NCI-H146 treated with DMSO at 0.1 percent for 48 hours (cell line): Measurements from ENCODE around the gene MBNL1.

ENCODE experiments used
- DNase-seq: peaks from one replicate; lab custom pipeline; 2025; ENCODE audit not compliant: unreplicated experiment; lab: John Stamatoyannopoulos, UW

MBNL1 gene

GRCh38 chr3:152470095-152470494 is 201.4 kb downstream of the MBNL1 start:
- no peak for DNase-seq

- no peak for DNase-seq
These were observed 202.2 kb downstream of the MBNL1 start for GRCh38 chr3:152470893-152471292.

GRCh38 chr3:152471814-152472671 is 203.3 kb downstream of the MBNL1 start:
- peak; percentile 27 for DNase-seq

- DNase-seq: no peak
These were observed 203.9 kb downstream of the MBNL1 start for GRCh38 chr3:152472672-152472954.

- DNase-seq: peak; percentile 5
These were observed 205.9 kb downstream of the MBNL1 start for GRCh38 chr3:152474585-152474984.

GRCh38 chr3:152477422-152477821 is 208.7 kb downstream of the MBNL1 start:
- DNase-seq: no peak

GRCh38 chr3:152480282-152480953 is 211.7 kb downstream of the MBNL1 start:
- DNase-seq: no peak

GRCh38 chr3:152486364-152486763 is 217.6 kb downstream of the MBNL1 start:
- DNase-seq: no peak

GRCh38 chr3:152488449-152488848 is 219.7 kb downstream of the MBNL1 start:
- no peak for DNase-seq

GRCh38 chr3:152491922-152492321 is 223.2 kb downstream of the MBNL1 start:
- DNase-seq: no peak

- no peak for DNase-seq
These were observed 227.6 kb downstream of the MBNL1 start for GRCh38 chr3:152496286-152496685.

GRCh38 chr3:152496716-152497115 is 228.0 kb downstream of the MBNL1 start:
- no peak for DNase-seq

GRCh38 chr3:152497457-152497856 is 228.7 kb downstream of the MBNL1 start:
- no peak for DNase-seq

GRCh38 chr3:152497890-152498289 is 229.2 kb downstream of the MBNL1 start:
- no peak for DNase-seq

GRCh38 chr3:152499791-152500385 is 231.2 kb downstream of the MBNL1 start:
- no peak for DNase-seq

GRCh38 chr3:152505926-152506325 is 237.2 kb downstream of the MBNL1 start:
- DNase-seq: no peak

GRCh38 chr3:152508705-152509104 is 240.0 kb downstream of the MBNL1 start:
- DNase-seq: no peak

- DNase-seq: no peak
These were observed 243.2 kb downstream of the MBNL1 start for GRCh38 chr3:152511904-152512303.

- no peak for DNase-seq
These were observed 244.7 kb downstream of the MBNL1 start for GRCh38 chr3:152513301-152513960.
